ENCODE data around the gene HNRNPDL. TPM values are rescaled to one million over a fixed set of nuclear protein-coding genes. Genes with fewer than 3 reads are reported as not detected.
"Not testable (repeated sequence)": the region's sequence is repeated elsewhere in the genome, so short reads cannot be mapped to it uniquely, and the experiment has no call there.

Gene HNRNPDL
- total RNA-seq (100 to 1,000 TPM; 297 to 440 (median 423) TPM), polyA plus RNA-seq (100 to 1,000 TPM; 255 to 283 TPM), total RNA-seq (597 reads per million, percentile 98 among the genes with 10 or more reads in this experiment)

- Histone ChIP-seq H3K27me3 (ENCODE audit: control insufficient read depth in 2 of 2, insufficient read depth in 2 of 2, low read length in 2 of 2) (no peaks in the 10 kb centered on the region), H3K36me3 (ENCODE audit: control insufficient read depth in 2 of 3, insufficient read depth in 3 of 3, low read length in 3 of 3) (peaks cover 7 to 25% (median 16%) of the 10 kb centered on the region in 3 experiments), H3K4me3 (ENCODE audit: low read length) (peak within 1 kb of the TSS; percentile 96), H3K27ac (ENCODE audit: low read depth, low read length) (peak within 1 kb of the TSS; percentile 99), H3K4me1 (ENCODE audit: control insufficient read depth in 2 of 2, insufficient read depth in 2 of 2, low read length in 2 of 2) (peaks cover 28 to 39% of the 10 kb centered on the region in 2 donors), H3K9me3 (ENCODE audit: control insufficient read depth in 2 of 3, low read length in 3 of 3) (no peaks in the 10 kb centered on the region)
- ATAC-seq (peak; percentile 84), DNase-seq (peak; percentile 92 to 99 (median 96))
- Mint-ChIP-seq H3K27me3 (peaks cover 0 to 2% (median 0%) of the 10 kb centered on the region in 5 donors), H3K27ac (peak within 1 kb of the TSS; percentile 98 to 100 (median 99)), H3K9me3 (peaks cover 0 to 5% (median 0%) of the 10 kb centered on the region in 11 donors), H3K4me3 (peak within 1 kb of the TSS; percentile 98 to 100 (median 99)), H3K4me1 (peaks cover 37 to 76% (median 64%) of the 10 kb centered on the region in 7 donors), H3K36me3 (peaks cover 4 to 42% (median 38%) of the 10 kb centered on the region in 5 donors)
- intact Hi-C loops (cut with micrococcal nuclease) = loop anchor here (1.0 to 10.0 kb wide), 12 partner anchors 32 to 1054 kb away; partner anchors contain the start of genes COQ2 (in 1 of the 2), HELQ (in 1 of the 2), RASGEF1B (in 1 of the 2) and THAP9 (in 1 of the 2)
- ChIA-PET CTCF (interaction anchor here (0.6 to 2.7 kb wide), 5 partner anchors 56 to 1059 kb away, joined by 3 to 18 read pairs (median 6); partner anchors contain the start of gene HNRNPD), POLR2A (interaction anchor here (0.7 to 4.2 kb wide), 24 partner anchors 8 to 1055 kb away, joined by 3 to 95 read pairs (median 6); partner anchors contain the start of genes ABRAXAS1, COPS4, HELQ and HNRNPD)
These were observed at the start of gene HNRNPDL, which contains the start of gene ENOPH1 for GRCh38 chr4:82430193-82430963. Gene HNRNPDL, minus strand, starts transcription at chr4:82430462. Its CDS starts 772 bp downstream, at chr4:82429690. Gene ENOPH1, plus strand, starts transcription at chr4:82430590. Its CDS starts 240 bp downstream, at chr4:82430830.

- Mint-ChIP-seq H3K4me1 (no peaks in the 10 kb centered on the region), H3K27ac (no peak overlapping the region), H3K9me3 (peaks cover 0 to 1% (median 0%) of the 10 kb centered on the region in 11 donors), H3K4me3 (no peak overlapping the region), H3K36me3 (peaks cover 9 to 50% (median 18%) of the 10 kb centered on the region in 5 donors), H3K27me3 (no peaks in the 10 kb centered on the region)
- Histone ChIP-seq H3K4me1 (ENCODE audit: control insufficient read depth in 2 of 2, insufficient read depth in 2 of 2, low read length in 2 of 2) (no peaks in the 10 kb centered on the region), H3K27ac (ENCODE audit: low read depth, low read length) (no peak overlapping the region), H3K36me3 (ENCODE audit: control insufficient read depth in 2 of 3, insufficient read depth in 3 of 3, low read length in 3 of 3) (no peaks in the 10 kb centered on the region), H3K4me3 (ENCODE audit: low read length) (no peak overlapping the region), H3K27me3 (ENCODE audit: control insufficient read depth in 2 of 2, insufficient read depth in 2 of 2, low read length in 2 of 2) (no peaks in the 10 kb centered on the region), H3K9me3 (ENCODE audit: control insufficient read depth in 2 of 3, low read length in 3 of 3) (no peaks in the 10 kb centered on the region)
- DNase-seq (no peak), ATAC-seq (no peak)
- POLR2A ChIA-PET = no interaction called here
- CTCF ChIA-PET = no interaction called here
- intact Hi-C loops (cut with micrococcal nuclease) = no loop called here
These were observed 49.3 kb upstream of the HNRNPDL start for GRCh38 chr4:82479562-82479961.

GRCh38 chr4:82477469-82477868, 47.2 kb upstream of the HNRNPDL start:
- POLR2A ChIA-PET; H3K9me3 Mint-ChIP-seq; H3K36me3 ChIP-seq (ENCODE audit: control insufficient read depth in 2 of 3, insufficient read depth in 3 of 3, low read length in 3 of 3); H3K27ac ChIP-seq (ENCODE audit: low read depth, low read length); H3K4me3 Mint-ChIP-seq; H3K9me3 ChIP-seq (ENCODE audit: control insufficient read depth in 2 of 3, low read length in 3 of 3); H3K27me3 ChIP-seq (ENCODE audit: control insufficient read depth in 2 of 2, insufficient read depth in 2 of 2, low read length in 2 of 2); H3K4me1 ChIP-seq (ENCODE audit: control insufficient read depth in 2 of 2, insufficient read depth in 2 of 2, low read length in 2 of 2); H3K27me3 Mint-ChIP-seq; DNase-seq; CTCF ChIA-PET; H3K4me1 Mint-ChIP-seq; H3K27ac Mint-ChIP-seq; H3K4me3 ChIP-seq (ENCODE audit: low read length); intact Hi-C loops (cut with micrococcal nuclease); ATAC-seq: not testable (repeated sequence)
- peaks cover 9 to 39% (median 17%) of the 10 kb centered on the region in 5 donors for H3K36me3 Mint-ChIP-seq

- ATAC-seq; intact Hi-C loops (cut with micrococcal nuclease); H3K9me3 Mint-ChIP-seq; POLR2A ChIA-PET; H3K27ac ChIP-seq (ENCODE audit: low read depth, low read length); H3K4me1 Mint-ChIP-seq; CTCF ChIA-PET; H3K27me3 Mint-ChIP-seq; H3K9me3 ChIP-seq (ENCODE audit: control insufficient read depth in 2 of 3, low read length in 3 of 3); H3K4me3 Mint-ChIP-seq; H3K36me3 ChIP-seq (ENCODE audit: control insufficient read depth in 2 of 3, insufficient read depth in 3 of 3, low read length in 3 of 3); H3K27ac Mint-ChIP-seq; H3K4me3 ChIP-seq (ENCODE audit: low read length); H3K27me3 ChIP-seq (ENCODE audit: control insufficient read depth in 2 of 2, insufficient read depth in 2 of 2, low read length in 2 of 2); DNase-seq; H3K4me1 ChIP-seq (ENCODE audit: control insufficient read depth in 2 of 2, insufficient read depth in 2 of 2, low read length in 2 of 2): not testable (repeated sequence)
- peaks cover 8 to 28% (median 12%) of the 10 kb centered on the region in 5 donors for H3K36me3 Mint-ChIP-seq
These were observed 45.7 kb upstream of the HNRNPDL start for GRCh38 chr4:82475931-82476330.

GRCh38 chr4:82473621-82474164, 43.4 kb upstream of the HNRNPDL start:
- Mint-ChIP-seq H3K4me3 (no peak overlapping the region), H3K27me3 (no peaks in the 10 kb centered on the region), H3K4me1 (no peaks in the 10 kb centered on the region), H3K9me3 (peaks cover 0 to 1% (median 0%) of the 10 kb centered on the region in 11 donors), H3K27ac (no peak overlapping the region), H3K36me3 (peaks cover 0 to 9% (median 4%) of the 10 kb centered on the region in 5 donors)
- no peaks in the 10 kb centered on the region for H3K27me3 ChIP-seq (ENCODE audit: control insufficient read depth in 2 of 2, insufficient read depth in 2 of 2, low read length in 2 of 2)
- H3K4me1 ChIP-seq (ENCODE audit: control insufficient read depth in 2 of 2, insufficient read depth in 2 of 2, low read length in 2 of 2) = no peaks in the 10 kb centered on the region
- intact Hi-C loops (cut with micrococcal nuclease) = no loop called here
- no peaks in the 10 kb centered on the region for H3K36me3 ChIP-seq (ENCODE audit: control insufficient read depth in 2 of 3, insufficient read depth in 3 of 3, low read length in 3 of 3)
- POLR2A ChIA-PET = interaction anchor here (0.6 kb wide), 1 partner anchor 491 kb away, joined by 3 read pairs; no protein-coding TSS in a partner anchor
- no peak for ATAC-seq
- no peak overlapping the region for H3K4me3 ChIP-seq (ENCODE audit: low read length)
- CTCF ChIA-PET = no interaction called here
- no peak overlapping the region for H3K27ac ChIP-seq (ENCODE audit: low read depth, low read length)
- no peaks in the 10 kb centered on the region for H3K9me3 ChIP-seq (ENCODE audit: control insufficient read depth in 2 of 3, low read length in 3 of 3)
- no peak for DNase-seq

GRCh38 chr4:82473080-82473479, 42.8 kb upstream of the HNRNPDL start:
- H3K36me3 Mint-ChIP-seq; H3K27me3 ChIP-seq (ENCODE audit: control insufficient read depth in 2 of 2, insufficient read depth in 2 of 2, low read length in 2 of 2); POLR2A ChIA-PET; H3K36me3 ChIP-seq (ENCODE audit: control insufficient read depth in 2 of 3, insufficient read depth in 3 of 3, low read length in 3 of 3); H3K9me3 ChIP-seq (ENCODE audit: control insufficient read depth in 2 of 3, low read length in 3 of 3); H3K27me3 Mint-ChIP-seq; H3K9me3 Mint-ChIP-seq; H3K4me3 ChIP-seq (ENCODE audit: low read length); H3K4me1 ChIP-seq (ENCODE audit: control insufficient read depth in 2 of 2, insufficient read depth in 2 of 2, low read length in 2 of 2); ATAC-seq; H3K27ac Mint-ChIP-seq; H3K27ac ChIP-seq (ENCODE audit: low read depth, low read length); intact Hi-C loops (cut with micrococcal nuclease); H3K4me3 Mint-ChIP-seq; DNase-seq; CTCF ChIA-PET; H3K4me1 Mint-ChIP-seq: not testable (repeated sequence)
